WTC11 (cell line): ENCODE results near the gene R3HDM4. TPM values are rescaled to one million over a fixed set of nuclear protein-coding genes. Genes with fewer than 3 reads are reported as not detected.

Experiments
- ATAC-seq: fragments of 200-7000 bp; cut with Tn5 transposase; 2 replicates; pipeline ENCODE4 v1.10.0; 2021; ENCODE audit warnings: mild to moderate bottlenecking, moderate library complexity
- CTCF ChIA-PET: fragments of 300-600 bp; sonication (Branson Sonifier 250); formaldehyde crosslinking; loops from one replicate; lab custom pipeline; 2021; ENCODE audit warnings: antibody characterized with exemption; lab: Charles Lee
- POLR2A ChIA-PET: fragments of 350-600 bp; sonication (Branson Sonifier 250); formaldehyde crosslinking; loops from one replicate; lab custom pipeline; 2021; ENCODE audit warnings: antibody characterized with exemption; lab: Charles Lee
- DNase-seq: peaks from one replicate; pipeline ENCODE4 v3.0.0; 2021; ENCODE audit warnings: low spot score
- H3K27ac Mint-ChIP-seq: 2 replicates; pipeline ENCODE4 v1.8.0; 2021; ENCODE audit warnings: mixed read lengths
- H3K27me3 Mint-ChIP-seq: 2 replicates; pipeline ENCODE4 v1.8.0; 2021; ENCODE audit warnings: low read depth, mild to moderate bottlenecking, moderate library complexity, mixed read lengths
- H3K36me3 Mint-ChIP-seq: 2 replicates; pipeline ENCODE4 v1.8.0; 2021; ENCODE audit warnings: mixed read lengths
- H3K4me1 Mint-ChIP-seq: 2 replicates; pipeline ENCODE4 v1.8.0; 2022; ENCODE audit warnings: mixed read lengths
- H3K4me3 Mint-ChIP-seq: 2 replicates; pipeline ENCODE4 v1.8.0; 2021; ENCODE audit warnings: mild to moderate bottlenecking, moderate library complexity, mixed read lengths
- H3K9me3 Mint-ChIP-seq: 2 replicates; pipeline ENCODE4 v1.8.0; 2021; ENCODE audit warnings: mixed read lengths
- AR ChIP-seq: fragments of 250-450 bp; sonication (Bioruptor Pico); IDR thresholded peaks from 2 replicates; pipeline ENCODE4 v1.9.0; 2021; ENCODE audit warnings: mild to moderate bottlenecking
- E2F4 ChIP-seq: sonication (generic); formaldehyde crosslinking; IDR thresholded peaks from 2 replicates; pipeline ENCODE4 v1.8.1; 2022; ENCODE audit warnings: low read depth, mild to moderate bottlenecking, moderate library complexity, missing genetic modification reagents, borderline replicate concordance
- ESRRA ChIP-seq: sonication (generic); formaldehyde crosslinking; IDR thresholded peaks from 2 replicates; pipeline ENCODE4 v1.8.1; 2022; ENCODE audit warnings: mild to moderate bottlenecking, missing genetic modification reagents, borderline replicate concordance
- FOXJ3 ChIP-seq: sonication (generic); formaldehyde crosslinking; IDR thresholded peaks from 2 replicates; pipeline ENCODE4 v1.9.0; 2021; ENCODE audit warnings: missing genetic modification reagents, mild to moderate bottlenecking, borderline replicate concordance
- FOXP1 ChIP-seq: sonication (generic); formaldehyde crosslinking; IDR thresholded peaks from 2 replicates; pipeline ENCODE4 v1.8.0; 2022; ENCODE audit warnings: missing genetic modification reagents, mild to moderate bottlenecking, moderate library complexity, borderline replicate concordance
- FOXP4 ChIP-seq: sonication (generic); formaldehyde crosslinking; IDR thresholded peaks from 2 replicates; pipeline ENCODE4 v1.8.0; 2022; ENCODE audit warnings: mild to moderate bottlenecking, missing genetic modification reagents
- GTF2I ChIP-seq: fragments of 250-450 bp; sonication (Bioruptor Pico); conservative IDR thresholded peaks from 2 replicates; pipeline ENCODE4 v1.4.0; 2021; ENCODE audit warnings: mild to moderate bottlenecking
- MXD4 ChIP-seq: fragments of 250-450 bp; sonication (Bioruptor Pico); IDR thresholded peaks from 2 replicates; pipeline ENCODE4 v1.8.0; 2021; ENCODE audit warnings: mild to moderate bottlenecking, moderate library complexity, borderline replicate concordance
- PRRX2 ChIP-seq: fragments of 250-450 bp; sonication (Bioruptor Pico); IDR thresholded peaks from 2 replicates; pipeline ENCODE4 v1.8.0; 2021; ENCODE audit warnings: mild to moderate bottlenecking
- SP1 ChIP-seq: sonication (generic); formaldehyde crosslinking; conservative IDR thresholded peaks from 2 replicates; pipeline ENCODE4 v1.8.1; 2022; ENCODE audit warnings: missing genetic modification reagents
- STAT6 ChIP-seq: sonication (generic); formaldehyde crosslinking; conservative IDR thresholded peaks from 2 replicates; pipeline ENCODE4 v1.8.1; 2023; ENCODE audit warnings: mild to moderate bottlenecking, low read depth, missing genetic modification reagents, moderate library complexity
- TEAD4 ChIP-seq: sonication (generic); formaldehyde crosslinking; IDR thresholded peaks from 2 replicates; pipeline ENCODE4 v1.8.0; 2022; ENCODE audit warnings: mild to moderate bottlenecking, missing genetic modification reagents
- ZBTB21 ChIP-seq: sonication (generic); formaldehyde crosslinking; IDR thresholded peaks from 2 replicates; pipeline ENCODE4 v1.8.1; 2023; ENCODE audit warnings: mild to moderate bottlenecking, missing genetic modification reagents, borderline replicate concordance
- ZNF121 ChIP-seq: sonication (generic); formaldehyde crosslinking; IDR thresholded peaks from 2 replicates; pipeline ENCODE4 v1.8.0; 2023; ENCODE audit warnings: missing genetic modification reagents
- total RNA-seq: library from RNA; stranded (reverse); gene quantifications from 3 replicates; pipeline ENCODE4 v1.2.3, GENCODE V29; 2021

R3HDM4 gene
- total RNA-seq, 1 experiment from 2014 or later: 99.5 TPM

GRCh38 chr19:953445-954271 is 40.6 kb upstream of the R3HDM4 start:
- ATAC-seq: peak; percentile 31
- Mint-ChIP-seq H3K4me1 (peaks cover 27% of the 10 kb centered on the region), H3K4me3 (peak overlapping the region; percentile 41), H3K36me3 (no peaks in the 10 kb centered on the region), H3K27me3 (no peaks in the 10 kb centered on the region), H3K27ac (peak overlapping the region; percentile 70; the same call in 1 of the 2 replicates), H3K9me3 (no peaks in the 10 kb centered on the region)
- no peak for TF ChIP-seq FOXP4
- TF ChIP-seq GTF2I (CRISPR knock-in tag): 0 out of 2 replicates have a peak, but pooled peaks have one; percentile 12
- ChIA-PET CTCF (interaction anchor here (1.6 kb wide), 1 partner anchor 17 kb away, joined by 4 read pairs; no protein-coding TSS in a partner anchor), POLR2A (no interaction called here)
- peak; percentile 49 for DNase-seq

- Mint-ChIP-seq H3K27me3 (no peaks in the 10 kb centered on the region), H3K4me1 (peaks cover 27% of the 10 kb centered on the region), H3K36me3 (no peaks in the 10 kb centered on the region), H3K9me3 (no peaks in the 10 kb centered on the region), H3K4me3 (no peak overlapping the region; the same call in none of the 2 replicates), H3K27ac (peak overlapping the region; percentile 78; the same call in 1 of the 2 replicates)
- POLR2A ChIA-PET: no interaction called here
- CTCF ChIA-PET: no interaction called here
- TF ChIP-seq PRRX2 (no peak), ESRRA (CRISPR knock-in tag) (peak; percentile 80; the same call in 1 of the 2 replicates)
- ATAC-seq (no peak; the same call in 1 of the 2 replicates), DNase-seq (no peak)
Measured at GRCh38 chr19:952680-953444, 39.8 kb upstream of the R3HDM4 start.

- Mint-ChIP-seq H3K27me3 (no peaks in the 10 kb centered on the region), H3K36me3 (no peaks in the 10 kb centered on the region), H3K4me1 (peaks cover 24% of the 10 kb centered on the region), H3K27ac (peak overlapping the region; percentile 78; the same call in 1 of the 2 replicates), H3K9me3 (no peaks in the 10 kb centered on the region), H3K4me3 (no peak overlapping the region; the same call in 1 of the 2 replicates)
- no peak for ATAC-seq
- POLR2A ChIA-PET: no interaction called here
- CTCF ChIA-PET: no interaction called here
- TF ChIP-seq STAT6 (CRISPR knock-in tag): no peak
- TF ChIP-seq TEAD4 (CRISPR knock-in tag): no peak
- no peak for TF ChIP-seq ZBTB21
- TF ChIP-seq AR (CRISPR knock-in tag): no peak
- no peak for TF ChIP-seq FOXP1 (CRISPR knock-in tag)
- no peak for TF ChIP-seq MXD4 (CRISPR knock-in tag)
- TF ChIP-seq GTF2I (CRISPR knock-in tag): peak; percentile 71; the same call in 1 of the 2 replicates
- no peak for TF ChIP-seq FOXP4
- no peak for TF ChIP-seq SP1
- no peak for TF ChIP-seq FOXJ3 (CRISPR knock-in tag)
- TF ChIP-seq E2F4 (CRISPR knock-in tag): no peak
- TF ChIP-seq ZNF121: peak; percentile 97
- DNase-seq: no peak
Measured at GRCh38 chr19:952049-952679, 39.1 kb upstream of the R3HDM4 start.
